Measurements from ENCODE around the gene CBLN2. TPM values are rescaled to one million over a fixed set of nuclear protein-coding genes. Genes with fewer than 3 reads are reported as not detected.

Gene CBLN2
- total and polyA plus RNA-seq, 4 experiments from 2014 or later = not detected

- Mint-ChIP-seq H3K27ac (no peak overlapping the region), H3K9me3 (peaks cover 0 to 8% (median 0%) of the 10 kb centered on the region in 8 donors), H3K4me1 (no peaks in the 10 kb centered on the region), H3K4me3 (no peak overlapping the region), H3K36me3 (no peaks in the 10 kb centered on the region), H3K27me3 (no peaks in the 10 kb centered on the region)
- intact Hi-C loops (cut with micrococcal nuclease) = no loop called here
- POLR2A ChIA-PET (ENCODE audit: partially characterized antibody) = no interaction called here
- CTCF ChIA-PET (ENCODE audit: partially characterized antibody) = no interaction called here
- Histone ChIP-seq H3K4me1 (ENCODE audit: insufficient read depth, low read length) (no peaks in the 10 kb centered on the region), H3K27ac (ENCODE audit: low read depth, low read length) (no peak overlapping the region), H3K27me3 (ENCODE audit: insufficient read depth, low read length) (no peaks in the 10 kb centered on the region), H3K9me3 (ENCODE audit: control insufficient read depth in 1 of 2, low read length in 2 of 2) (no peaks in the 10 kb centered on the region), H3K36me3 (ENCODE audit: insufficient read depth, low read length) (no peaks in the 10 kb centered on the region), H3K4me3 (ENCODE audit: low read length in 2 of 2) (no peak overlapping the region)
- no peak for DNase-seq
These were observed 11.0 kb upstream of the CBLN2 start for GRCh38 chr18:72555101-72555500.

- Mint-ChIP-seq H3K27me3 (peaks cover 13 to 23% of the 10 kb centered on the region in 2 donors), H3K4me1 (peaks cover 0 to 17% (median 1%) of the 10 kb centered on the region in 4 donors), H3K9me3 (peaks cover 0 to 9% (median 5%) of the 10 kb centered on the region in 8 donors), H3K4me3 (peak overlapping the region in 3 of 8 donors; percentile 8 to 27 (median 16)), H3K36me3 (no peaks in the 10 kb centered on the region), H3K27ac (no peak overlapping the region)
- ChIA-PET CTCF (ENCODE audit: partially characterized antibody) (no interaction called here), POLR2A (ENCODE audit: partially characterized antibody) (no interaction called here)
- H3K9me3 ChIP-seq (ENCODE audit: control insufficient read depth in 1 of 2, low read length in 2 of 2) = no peaks in the 10 kb centered on the region
- H3K27me3 ChIP-seq (ENCODE audit: insufficient read depth, low read length) = no peaks in the 10 kb centered on the region
- no peaks in the 10 kb centered on the region for H3K36me3 ChIP-seq (ENCODE audit: insufficient read depth, low read length)
- intact Hi-C loops (cut with micrococcal nuclease) = no loop called here
- no peak overlapping the region for H3K27ac ChIP-seq (ENCODE audit: low read depth, low read length)
- DNase-seq = no peak
- no peaks in the 10 kb centered on the region for H3K4me1 ChIP-seq (ENCODE audit: insufficient read depth, low read length)
- no peak overlapping the region for H3K4me3 ChIP-seq (ENCODE audit: low read length in 2 of 2)
These were observed 636 bp downstream of the CBLN2 start for GRCh38 chr18:72543357-72544055.

- peaks cover 0 to 17% (median 1%) of the 10 kb centered on the region in 4 donors for H3K4me1 Mint-ChIP-seq
- ChIA-PET CTCF (ENCODE audit: partially characterized antibody) (no interaction called here), POLR2A (ENCODE audit: partially characterized antibody) (no interaction called here)
- Histone ChIP-seq H3K27me3 (ENCODE audit: insufficient read depth, low read length) (no peaks in the 10 kb centered on the region), H3K4me1 (ENCODE audit: insufficient read depth, low read length) (no peaks in the 10 kb centered on the region), H3K36me3 (ENCODE audit: insufficient read depth, low read length) (no peaks in the 10 kb centered on the region), H3K4me3 (ENCODE audit: low read length in 2 of 2) (no peak overlapping the region), H3K9me3 (ENCODE audit: control insufficient read depth in 1 of 2, low read length in 2 of 2) (no peaks in the 10 kb centered on the region), H3K27ac (ENCODE audit: low read depth, low read length) (no peak overlapping the region)
- H3K36me3 Mint-ChIP-seq = no peaks in the 10 kb centered on the region
- peak overlapping the region in 2 of 8 donors; percentile 8 to 16 for H3K4me3 Mint-ChIP-seq
- no peak overlapping the region for H3K27ac Mint-ChIP-seq
- DNase-seq = no peak
- intact Hi-C loops (cut with micrococcal nuclease) = no loop called here
- H3K9me3 Mint-ChIP-seq = peaks cover 0 to 8% (median 4%) of the 10 kb centered on the region in 8 donors
- peaks cover 13 to 23% of the 10 kb centered on the region in 2 donors for H3K27me3 Mint-ChIP-seq
These were observed 1.2 kb downstream of the CBLN2 start for GRCh38 chr18:72542984-72543356.

- Mint-ChIP-seq H3K4me3 (no peak overlapping the region), H3K9me3 (peaks cover 0 to 8% (median 4%) of the 10 kb centered on the region in 8 donors), H3K4me1 (peaks cover 0 to 17% (median 1%) of the 10 kb centered on the region in 4 donors), H3K27ac (no peak overlapping the region), H3K36me3 (no peaks in the 10 kb centered on the region), H3K27me3 (peaks cover 13 to 23% of the 10 kb centered on the region in 2 donors)
- H3K36me3 ChIP-seq (ENCODE audit: insufficient read depth, low read length) = no peaks in the 10 kb centered on the region
- DNase-seq = no peak
- no peaks in the 10 kb centered on the region for H3K4me1 ChIP-seq (ENCODE audit: insufficient read depth, low read length)
- no peak overlapping the region for H3K4me3 ChIP-seq (ENCODE audit: low read length in 2 of 2)
- ChIA-PET POLR2A (ENCODE audit: partially characterized antibody) (no interaction called here), CTCF (ENCODE audit: partially characterized antibody) (no interaction called here)
- H3K27ac ChIP-seq (ENCODE audit: low read depth, low read length) = no peak overlapping the region
- H3K9me3 ChIP-seq (ENCODE audit: control insufficient read depth in 1 of 2, low read length in 2 of 2) = no peaks in the 10 kb centered on the region
- no peaks in the 10 kb centered on the region for H3K27me3 ChIP-seq (ENCODE audit: insufficient read depth, low read length)
- intact Hi-C loops (cut with micrococcal nuclease) = no loop called here
These were observed 1.8 kb downstream of the CBLN2 start for GRCh38 chr18:72542342-72542741.

GRCh38 chr18:72541871-72542332 is 2.2 kb downstream of the CBLN2 start:
- no peaks in the 10 kb centered on the region for H3K36me3 ChIP-seq (ENCODE audit: insufficient read depth, low read length)
- peaks cover 0 to 14% (median 1%) of the 10 kb centered on the region in 4 donors for H3K4me1 Mint-ChIP-seq
- ChIA-PET POLR2A (ENCODE audit: partially characterized antibody) (no interaction called here), CTCF (ENCODE audit: partially characterized antibody) (no interaction called here)
- H3K27ac ChIP-seq (ENCODE audit: low read depth, low read length) = no peak overlapping the region
- no peaks in the 10 kb centered on the region for H3K4me1 ChIP-seq (ENCODE audit: insufficient read depth, low read length)
- H3K9me3 Mint-ChIP-seq = peaks cover 0 to 8% (median 4%) of the 10 kb centered on the region in 8 donors
- intact Hi-C loops (cut with micrococcal nuclease) = no loop called here
- H3K27me3 ChIP-seq (ENCODE audit: insufficient read depth, low read length) = no peaks in the 10 kb centered on the region
- H3K4me3 ChIP-seq (ENCODE audit: low read length in 2 of 2) = no peak overlapping the region
- DNase-seq = no peak
- no peak overlapping the region for H3K27ac Mint-ChIP-seq
- H3K4me3 Mint-ChIP-seq = no peak overlapping the region
- H3K9me3 ChIP-seq (ENCODE audit: control insufficient read depth in 1 of 2, low read length in 2 of 2) = no peaks in the 10 kb centered on the region
- no peaks in the 10 kb centered on the region for H3K36me3 Mint-ChIP-seq
- peaks cover 13 to 23% of the 10 kb centered on the region in 2 donors for H3K27me3 Mint-ChIP-seq

GRCh38 chr18:72539901-72540300 is 4.2 kb downstream of the CBLN2 start:
- H3K36me3 Mint-ChIP-seq = no peaks in the 10 kb centered on the region

GRCh38 chr18:72530622-72531021 is 13.5 kb downstream of the CBLN2 start:
- H3K4me3 ChIP-seq (ENCODE audit: low read length in 2 of 2) = no peak overlapping the region
- ChIA-PET POLR2A (ENCODE audit: partially characterized antibody) (no interaction called here), CTCF (ENCODE audit: partially characterized antibody) (no interaction called here)
- no peak overlapping the region for H3K27ac ChIP-seq (ENCODE audit: low read depth, low read length)
- Mint-ChIP-seq H3K9me3 (peaks cover 0 to 5% (median 0%) of the 10 kb centered on the region in 8 donors), H3K4me3 (no peak overlapping the region), H3K36me3 (no peaks in the 10 kb centered on the region), H3K27ac (no peak overlapping the region), H3K4me1 (no peaks in the 10 kb centered on the region), H3K27me3 (no peaks in the 10 kb centered on the region)
- no peaks in the 10 kb centered on the region for H3K9me3 ChIP-seq (ENCODE audit: control insufficient read depth in 1 of 2, low read length in 2 of 2)
- H3K27me3 ChIP-seq (ENCODE audit: insufficient read depth, low read length) = no peaks in the 10 kb centered on the region
- intact Hi-C loops (cut with micrococcal nuclease) = no loop called here
- no peaks in the 10 kb centered on the region for H3K36me3 ChIP-seq (ENCODE audit: insufficient read depth, low read length)
- H3K4me1 ChIP-seq (ENCODE audit: insufficient read depth, low read length) = no peaks in the 10 kb centered on the region
- no peak for DNase-seq

More at GRCh38 chr18:72539901-72540300, 4.2 kb downstream of the CBLN2 start:
- H3K4me3 ChIP-seq (ENCODE audit: low read length in 2 of 2) = no peak overlapping the region
- CTCF ChIA-PET (ENCODE audit: partially characterized antibody) = no interaction called here
- no peaks in the 10 kb centered on the region for H3K27me3 ChIP-seq (ENCODE audit: insufficient read depth, low read length)
- H3K27ac ChIP-seq (ENCODE audit: low read depth, low read length) = no peak overlapping the region
- peaks cover 13 to 20% of the 10 kb centered on the region in 2 donors for H3K27me3 Mint-ChIP-seq
- peaks cover 0 to 12% (median 4%) of the 10 kb centered on the region in 8 donors for H3K9me3 Mint-ChIP-seq
- H3K27ac Mint-ChIP-seq = no peak overlapping the region
- no peaks in the 10 kb centered on the region for H3K36me3 ChIP-seq (ENCODE audit: insufficient read depth, low read length)
- H3K4me3 Mint-ChIP-seq = no peak overlapping the region
- no peaks in the 10 kb centered on the region for H3K4me1 ChIP-seq (ENCODE audit: insufficient read depth, low read length)
- H3K4me1 Mint-ChIP-seq = peaks cover 0 to 14% (median 1%) of the 10 kb centered on the region in 4 donors
- H3K9me3 ChIP-seq (ENCODE audit: control insufficient read depth in 1 of 2, low read length in 2 of 2) = no peaks in the 10 kb centered on the region
- POLR2A ChIA-PET (ENCODE audit: partially characterized antibody) = no interaction called here
- DNase-seq = no peak
- intact Hi-C loops (cut with micrococcal nuclease) = no loop called here

All from CD4-positive, alpha-beta memory T cell (primary cell).